Measurements from ENCODE around the gene PIGC. TPM values are rescaled to one million over a fixed set of nuclear protein-coding genes. Genes with fewer than 3 reads are reported as not detected.
"Not testable (repeated sequence)": the region's sequence is repeated elsewhere in the genome, so short reads cannot be mapped to it uniquely, and the experiment has no call there.

The PIGC gene
- total RNA-seq, 1 donor from 2014 or later: 20.4 TPM

- peaks cover 13% of the 10 kb centered on the region for H3K9me3 Mint-ChIP-seq
- H3K4me1 Mint-ChIP-seq: peaks cover 20% of the 10 kb centered on the region
- H3K4me3 Mint-ChIP-seq; H3K27ac Mint-ChIP-seq; DNase-seq; H3K27me3 Mint-ChIP-seq; intact Hi-C loops (cut with micrococcal nuclease): not testable (repeated sequence)
- H3K36me3 Mint-ChIP-seq (ENCODE audit: low read depth): peaks cover 45% of the 10 kb centered on the region
Measured at GRCh38 chr1:172437183-172437582, 6.7 kb downstream of the PIGC start.

- Mint-ChIP-seq H3K4me3 (peak overlapping the region; percentile 10), H3K36me3 (ENCODE audit: low read depth) (peaks cover 13% of the 10 kb centered on the region), H3K9me3 (peaks cover 5% of the 10 kb centered on the region), H3K27ac (no peak overlapping the region), H3K4me1 (peaks cover 26% of the 10 kb centered on the region), H3K27me3 (no peaks in the 10 kb centered on the region)
- intact Hi-C loops (cut with micrococcal nuclease): no loop called here
- peak; percentile 72 for DNase-seq
Measured at GRCh38 chr1:172431721-172432192, 12.1 kb downstream of the PIGC start.

- no peak overlapping the region for H3K27ac Mint-ChIP-seq
- peaks cover 5% of the 10 kb centered on the region for H3K9me3 Mint-ChIP-seq
- H3K4me1 Mint-ChIP-seq: peaks cover 26% of the 10 kb centered on the region
- peak overlapping the region; percentile 10 for H3K4me3 Mint-ChIP-seq
- peaks cover 13% of the 10 kb centered on the region for H3K36me3 Mint-ChIP-seq (ENCODE audit: low read depth)
- intact Hi-C loops (cut with micrococcal nuclease): no loop called here
- no peaks in the 10 kb centered on the region for H3K27me3 Mint-ChIP-seq
- DNase-seq: no peak
Measured at GRCh38 chr1:172431204-172431603, 12.7 kb downstream of the PIGC start.

GRCh38 chr1:172430128-172430454 is 13.8 kb downstream of the PIGC start:
- intact Hi-C loops (cut with micrococcal nuclease): no loop called here
- H3K4me3 Mint-ChIP-seq: no peak overlapping the region
- no peaks in the 10 kb centered on the region for H3K27me3 Mint-ChIP-seq
- H3K9me3 Mint-ChIP-seq: peaks cover 5% of the 10 kb centered on the region
- H3K36me3 Mint-ChIP-seq (ENCODE audit: low read depth): peaks cover 6% of the 10 kb centered on the region
- no peak for DNase-seq
- peaks cover 26% of the 10 kb centered on the region for H3K4me1 Mint-ChIP-seq
- H3K27ac Mint-ChIP-seq: no peak overlapping the region

GRCh38 chr1:172429331-172430127 is 14.3 kb downstream of the PIGC start:
- H3K27me3 Mint-ChIP-seq: no peaks in the 10 kb centered on the region
- H3K36me3 Mint-ChIP-seq (ENCODE audit: low read depth): peaks cover 3% of the 10 kb centered on the region
- peaks cover 26% of the 10 kb centered on the region for H3K4me1 Mint-ChIP-seq
- no peak overlapping the region for H3K4me3 Mint-ChIP-seq
- intact Hi-C loops (cut with micrococcal nuclease): loop anchor here (1.0 kb wide), 3 partner anchors 15 to 427 kb away; partner anchors contain the start of gene PIGC
- H3K27ac Mint-ChIP-seq: no peak overlapping the region
- peak; percentile 82 for DNase-seq
- H3K9me3 Mint-ChIP-seq: peaks cover 5% of the 10 kb centered on the region

- H3K27ac Mint-ChIP-seq: no peak overlapping the region
- peak; percentile 62 for DNase-seq
- no peaks in the 10 kb centered on the region for H3K36me3 Mint-ChIP-seq (ENCODE audit: low read depth)
- intact Hi-C loops (cut with micrococcal nuclease): no loop called here
- H3K4me3 Mint-ChIP-seq: no peak overlapping the region
- peaks cover 20% of the 10 kb centered on the region for H3K4me1 Mint-ChIP-seq
- H3K27me3 Mint-ChIP-seq: no peaks in the 10 kb centered on the region
- no peaks in the 10 kb centered on the region for H3K9me3 Mint-ChIP-seq
Measured at GRCh38 chr1:172427191-172427590, 16.7 kb downstream of the PIGC start.

- Mint-ChIP-seq H3K4me3 (no peak overlapping the region), H3K27me3 (no peaks in the 10 kb centered on the region), H3K36me3 (ENCODE audit: low read depth) (no peaks in the 10 kb centered on the region), H3K9me3 (no peaks in the 10 kb centered on the region), H3K4me1 (peaks cover 9% of the 10 kb centered on the region), H3K27ac (no peak overlapping the region)
- DNase-seq: no peak
- intact Hi-C loops (cut with micrococcal nuclease): no loop called here
Measured at GRCh38 chr1:172425339-172425738, 18.5 kb downstream of the PIGC start.

GRCh38 chr1:172423336-172423735 is 20.5 kb downstream of the PIGC start:
- no peak for DNase-seq
- Mint-ChIP-seq H3K27ac (no peak overlapping the region), H3K27me3 (peaks cover 2% of the 10 kb centered on the region), H3K4me3 (no peak overlapping the region), H3K36me3 (ENCODE audit: low read depth) (no peaks in the 10 kb centered on the region), H3K4me1 (no peaks in the 10 kb centered on the region), H3K9me3 (no peaks in the 10 kb centered on the region)
- intact Hi-C loops (cut with micrococcal nuclease): no loop called here

GRCh38 chr1:172421974-172422604 is 21.8 kb downstream of the PIGC start:
- Mint-ChIP-seq H3K9me3 (no peaks in the 10 kb centered on the region), H3K27ac (no peak overlapping the region), H3K4me1 (no peaks in the 10 kb centered on the region), H3K4me3 (no peak overlapping the region), H3K27me3 (peaks cover 2% of the 10 kb centered on the region), H3K36me3 (ENCODE audit: low read depth) (no peaks in the 10 kb centered on the region)
- no peak for DNase-seq
- intact Hi-C loops (cut with micrococcal nuclease): no loop called here

- no peak within 1 kb of the TSS for H3K4me3 Mint-ChIP-seq
- H3K36me3 Mint-ChIP-seq (ENCODE audit: low read depth): no peaks in the 10 kb centered on the region
- H3K4me1 Mint-ChIP-seq: no peaks in the 10 kb centered on the region
- H3K27ac Mint-ChIP-seq: no peak within 1 kb of the TSS
- intact Hi-C loops (cut with micrococcal nuclease): no loop called here
- no peaks in the 10 kb centered on the region for H3K9me3 Mint-ChIP-seq
- peaks cover 2% of the 10 kb centered on the region for H3K27me3 Mint-ChIP-seq
- no peak for DNase-seq
Measured at GRCh38 chr1:172420385-172420784, 23.5 kb downstream of the PIGC start, which contains the start of gene C1orf105. Gene C1orf105 (plus strand): TSS chr1:172420685. CDS start chr1:172420886, 201 bp downstream.

- Mint-ChIP-seq H3K36me3 (ENCODE audit: low read depth) (no peaks in the 10 kb centered on the region), H3K9me3 (no peaks in the 10 kb centered on the region), H3K4me3 (no peak overlapping the region), H3K4me1 (no peaks in the 10 kb centered on the region), H3K27ac (no peak overlapping the region), H3K27me3 (peaks cover 2% of the 10 kb centered on the region)
- intact Hi-C loops (cut with micrococcal nuclease): no loop called here
- DNase-seq: no peak
Measured at GRCh38 chr1:172417557-172417956, 26.3 kb downstream of the PIGC start.

GRCh38 chr1:172416496-172417035 is 27.3 kb downstream of the PIGC start:
- no peak for DNase-seq
- H3K4me1 Mint-ChIP-seq: peaks cover 2% of the 10 kb centered on the region
- intact Hi-C loops (cut with micrococcal nuclease): no loop called here
- no peak overlapping the region for H3K27ac Mint-ChIP-seq
- H3K9me3 Mint-ChIP-seq: no peaks in the 10 kb centered on the region
- no peak overlapping the region for H3K4me3 Mint-ChIP-seq
- H3K27me3 Mint-ChIP-seq: peaks cover 2% of the 10 kb centered on the region
- no peaks in the 10 kb centered on the region for H3K36me3 Mint-ChIP-seq (ENCODE audit: low read depth)

GRCh38 chr1:172414331-172414730 is 29.5 kb downstream of the PIGC start:
- Mint-ChIP-seq H3K4me3 (no peak overlapping the region), H3K36me3 (ENCODE audit: low read depth) (no peaks in the 10 kb centered on the region), H3K4me1 (peaks cover 2% of the 10 kb centered on the region), H3K27ac (no peak overlapping the region), H3K27me3 (peaks cover 2% of the 10 kb centered on the region), H3K9me3 (no peaks in the 10 kb centered on the region)
- intact Hi-C loops (cut with micrococcal nuclease): no loop called here
- DNase-seq: no peak

- no peaks in the 10 kb centered on the region for H3K36me3 Mint-ChIP-seq (ENCODE audit: low read depth)
Measured at GRCh38 chr1:172411791-172412338, 32.0 kb downstream of the PIGC start.

More at GRCh38 chr1:172411791-172412338, 32.0 kb downstream of the PIGC start:
- Mint-ChIP-seq H3K9me3 (no peaks in the 10 kb centered on the region), H3K4me3 (no peak overlapping the region), H3K4me1 (peaks cover 2% of the 10 kb centered on the region), H3K27ac (no peak overlapping the region), H3K27me3 (peaks cover 3% of the 10 kb centered on the region)
- intact Hi-C loops (cut with micrococcal nuclease): no loop called here
- no peak for DNase-seq
